Stimulated activated CD8-positive, alpha-beta memory T cell treated with anti-CD3 and anti-CD28 coated beads, Interleukin-15, amount 100 ng/mL, for 24 hours (primary cell): ENCODE measurements around the gene FRMD4A.

ENCODE experiments used
- DNase-seq: peaks from one replicate; pipeline ENCODE4 v3.0.0-alpha.2; 2020; ENCODE audit warnings: low read depth

Gene FRMD4A

DNA sequence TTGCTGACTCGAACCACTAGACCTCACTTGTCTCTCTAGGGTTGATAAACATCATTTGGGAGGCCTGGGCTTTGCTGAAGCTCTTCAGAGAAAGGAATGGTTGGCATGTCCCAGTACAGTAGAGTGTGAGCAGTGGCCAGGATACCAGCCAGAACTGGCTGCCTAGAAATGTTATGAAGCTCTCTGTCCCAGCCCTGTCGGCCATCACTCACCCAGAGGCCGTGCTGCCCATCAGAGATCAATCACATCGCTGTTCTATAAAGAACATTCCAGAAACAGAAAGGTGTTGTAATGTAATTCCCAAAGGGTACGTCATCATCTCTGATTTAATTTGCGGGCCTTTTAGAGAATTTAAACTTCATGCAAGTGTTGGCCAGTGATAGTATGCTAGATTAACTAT, 632.5 kb downstream of the FRMD4A start:
- DNase-seq, result no peak

DNA sequence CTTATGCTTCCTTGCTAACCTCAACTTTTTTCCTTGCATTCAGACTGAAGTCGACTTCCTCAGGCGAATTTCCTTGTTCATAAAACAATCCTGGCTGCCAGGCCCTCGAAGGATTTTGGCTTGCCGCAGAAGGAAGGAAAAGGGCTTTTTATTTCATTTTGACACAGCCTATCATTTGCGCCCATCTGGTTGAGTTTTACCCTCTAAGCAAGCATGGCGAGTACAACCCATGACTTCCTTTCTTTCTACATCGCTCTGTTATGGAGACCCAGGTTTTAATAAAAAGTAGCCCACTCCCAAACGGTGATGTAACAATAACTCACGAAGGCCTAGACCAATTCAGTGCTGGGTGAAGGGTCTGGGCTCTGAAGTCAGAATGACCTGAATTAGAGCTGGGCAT, 634.7 kb downstream of the FRMD4A start:
- no peak for DNase-seq

DNA sequence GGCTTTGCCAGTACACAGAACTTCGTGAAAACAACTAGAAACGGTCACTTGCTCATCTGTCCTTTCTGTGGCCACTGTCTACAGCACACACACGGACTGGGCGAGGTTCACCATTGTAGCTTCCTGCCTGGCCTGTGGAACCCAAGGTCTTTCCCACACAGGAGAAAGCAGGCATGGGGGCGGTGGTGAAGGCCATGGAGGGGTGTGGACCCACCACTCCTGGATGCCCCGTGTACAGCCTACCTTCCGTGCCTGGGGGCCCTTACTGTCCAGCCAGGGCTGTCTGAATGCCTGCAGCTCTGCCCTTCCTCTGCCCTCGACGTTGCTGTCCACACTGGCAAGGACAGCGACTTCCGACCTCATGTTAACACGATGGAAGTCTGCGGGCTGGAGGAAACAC, 635.1 kb downstream of the FRMD4A start:
- no peak for DNase-seq

DNA sequence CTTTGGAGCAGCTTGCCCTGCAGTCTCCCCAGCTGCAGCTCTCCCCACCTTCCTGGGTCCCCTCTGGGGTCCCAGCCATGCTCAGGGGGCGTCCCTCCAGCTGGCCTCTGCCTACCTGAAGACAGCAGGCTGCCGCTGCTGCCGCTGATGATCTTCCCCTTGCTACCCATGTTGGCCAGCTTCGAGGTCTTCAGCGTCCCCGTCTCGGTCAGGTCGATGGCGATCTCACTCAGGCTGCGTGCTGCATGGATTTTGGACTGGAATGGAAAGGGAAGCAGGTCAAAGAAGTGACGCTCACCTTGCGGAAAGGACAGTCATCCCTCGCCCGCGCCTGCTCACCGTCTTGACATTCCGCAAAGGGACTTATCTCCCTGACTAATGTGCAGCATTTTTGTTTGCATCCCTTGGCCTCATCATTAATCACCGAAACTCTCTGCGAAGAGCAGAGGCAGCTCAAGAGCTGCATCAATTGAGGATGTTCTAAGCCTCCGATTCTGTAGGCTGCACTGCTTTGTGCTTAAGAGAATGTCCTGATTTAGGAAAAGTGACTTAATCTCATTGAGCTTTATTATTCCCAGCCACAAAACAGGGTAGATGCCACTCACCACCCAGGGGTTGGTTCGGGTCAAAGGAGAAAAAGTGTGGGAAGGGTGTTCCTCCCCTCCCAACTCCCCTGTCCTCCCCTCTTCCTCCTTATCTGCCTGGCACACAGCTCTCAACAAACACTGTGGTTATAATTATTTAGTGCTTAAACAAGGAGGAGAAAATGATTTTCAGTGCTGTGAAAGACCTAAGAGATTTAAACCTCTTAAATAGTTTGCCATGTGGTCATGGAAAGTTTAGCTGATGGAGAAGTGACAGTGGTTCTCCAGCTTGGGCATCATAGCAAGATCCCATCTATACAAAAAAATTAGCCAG, 636.7 kb downstream of the FRMD4A start:
- no peak for DNase-seq

DNA sequence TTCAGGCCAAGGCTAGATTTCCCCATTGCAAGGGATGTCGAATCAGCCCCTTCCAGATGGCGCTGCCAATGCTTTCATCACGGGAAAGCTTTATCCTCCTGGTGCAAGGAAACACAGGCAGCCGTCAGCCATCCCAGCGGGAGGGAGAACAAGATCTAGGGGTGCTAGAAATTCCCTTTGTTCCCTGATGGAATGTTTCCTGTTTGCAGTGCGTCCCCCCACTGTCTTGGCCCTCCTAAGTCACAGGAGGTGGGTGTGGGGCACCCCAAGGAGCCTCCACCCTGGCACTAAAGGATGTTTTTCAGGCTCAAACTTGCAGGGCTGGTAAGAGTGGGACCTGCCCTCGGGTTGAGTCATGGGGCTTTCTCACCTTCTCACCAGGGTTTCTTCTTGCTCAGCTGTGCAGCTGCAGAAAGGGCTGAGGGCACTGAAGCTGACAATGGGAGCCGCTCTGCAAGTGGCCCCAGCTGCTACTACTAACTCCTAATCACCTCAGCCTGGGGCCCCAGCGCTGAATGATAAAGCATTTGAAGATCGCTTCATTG, 640.4 kb downstream of the FRMD4A start:
- DNase-seq, result no peak

DNA sequence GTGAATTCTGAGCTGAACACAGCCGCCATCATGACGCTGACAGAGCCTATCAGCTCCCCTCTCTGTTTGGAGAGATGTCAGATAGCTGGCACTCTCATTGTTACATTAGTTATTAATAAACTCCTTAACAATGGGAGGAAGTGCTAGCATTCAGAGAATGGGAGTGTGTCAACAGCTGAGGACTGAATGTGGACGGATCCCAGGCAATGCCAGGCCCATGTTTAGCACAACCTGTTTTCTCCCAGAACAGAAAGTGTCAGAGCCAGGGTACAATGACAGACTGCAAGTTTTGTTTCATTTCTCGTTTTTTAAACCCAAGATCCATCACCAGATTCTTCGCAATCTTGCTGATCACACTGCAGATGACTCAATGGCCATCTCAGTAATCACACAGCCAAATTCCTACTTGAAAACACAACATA, 644.4 kb downstream of the FRMD4A start:
- DNase-seq, result no peak

DNA sequence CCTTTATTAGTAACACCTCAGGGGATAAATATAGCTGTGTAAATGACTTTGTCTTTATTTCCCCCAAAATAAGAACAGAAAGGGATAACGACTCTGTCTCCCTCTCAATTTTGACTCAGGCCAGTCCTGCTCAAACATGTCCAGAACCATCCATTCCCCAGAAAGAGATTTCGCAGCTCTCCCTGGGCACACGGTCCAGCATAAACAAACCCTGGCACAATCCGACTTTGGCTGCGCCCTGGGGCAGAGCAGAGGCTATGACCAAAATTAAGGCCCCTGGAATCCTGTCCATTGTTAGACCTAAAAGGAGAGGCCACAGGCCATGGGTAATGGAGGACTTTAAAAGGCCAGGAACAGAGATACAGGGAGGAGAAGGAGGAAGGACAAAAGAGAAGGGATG, 644.8 kb downstream of the FRMD4A start:
- DNase-seq, result no peak

DNA sequence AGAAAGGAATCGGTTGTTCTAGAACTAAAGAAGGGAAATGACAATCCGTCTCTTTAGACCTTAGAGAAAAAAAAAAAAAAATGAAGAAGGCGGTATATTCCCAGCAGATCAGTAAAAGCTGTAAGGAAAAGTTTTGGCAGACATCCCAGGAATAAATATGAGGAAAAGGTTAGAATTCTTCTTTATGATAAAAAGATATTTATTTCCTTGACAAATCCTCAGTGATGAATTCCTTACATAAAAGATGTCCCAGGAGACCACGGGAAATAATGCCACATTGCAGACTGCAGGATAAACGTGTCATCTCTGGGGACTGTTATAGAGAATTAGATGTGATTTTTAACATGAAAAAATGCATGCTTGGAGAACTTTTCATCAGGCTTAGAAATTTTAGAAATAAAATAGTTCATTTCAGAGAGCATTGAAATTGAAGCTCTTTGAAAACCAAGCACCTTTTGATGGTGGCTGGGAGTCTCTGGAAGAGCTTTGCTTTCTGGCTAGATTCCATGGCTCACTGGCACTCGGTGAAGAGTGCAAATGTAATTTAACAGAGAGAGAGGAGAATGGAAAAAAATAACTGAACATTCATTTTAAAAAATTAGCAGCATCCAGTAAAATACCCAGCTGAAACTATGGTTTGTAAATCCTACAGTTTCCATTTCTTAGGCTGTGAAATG, 645.8 kb downstream of the FRMD4A start:
- no peak for DNase-seq

DNA sequence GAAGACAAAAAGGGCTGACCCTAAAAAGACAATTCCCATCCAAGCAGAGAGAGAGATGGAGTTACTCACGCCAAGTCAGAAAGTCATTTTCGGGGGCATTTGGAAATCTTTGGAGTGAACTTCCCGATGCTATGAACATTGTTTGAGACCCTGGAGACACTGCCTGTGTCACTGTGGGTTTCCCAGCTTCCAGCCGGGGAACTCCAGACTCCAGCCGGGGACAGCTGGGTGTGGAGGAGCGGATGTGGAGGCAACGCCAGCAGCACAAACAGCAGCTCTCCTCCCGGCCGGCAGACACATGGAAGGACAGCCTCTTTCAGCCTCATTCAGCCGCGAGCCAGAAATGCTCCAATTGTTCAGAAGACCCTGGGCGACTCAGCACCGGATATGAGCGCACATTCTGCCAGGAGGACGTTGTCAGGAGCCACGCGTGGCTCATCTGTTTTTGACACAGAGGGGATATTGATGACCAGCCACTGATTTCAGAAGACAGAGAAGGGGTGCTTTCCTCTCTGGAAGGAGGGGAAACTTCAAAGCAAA, 646.4 kb downstream of the FRMD4A start:
- no peak for DNase-seq

DNA sequence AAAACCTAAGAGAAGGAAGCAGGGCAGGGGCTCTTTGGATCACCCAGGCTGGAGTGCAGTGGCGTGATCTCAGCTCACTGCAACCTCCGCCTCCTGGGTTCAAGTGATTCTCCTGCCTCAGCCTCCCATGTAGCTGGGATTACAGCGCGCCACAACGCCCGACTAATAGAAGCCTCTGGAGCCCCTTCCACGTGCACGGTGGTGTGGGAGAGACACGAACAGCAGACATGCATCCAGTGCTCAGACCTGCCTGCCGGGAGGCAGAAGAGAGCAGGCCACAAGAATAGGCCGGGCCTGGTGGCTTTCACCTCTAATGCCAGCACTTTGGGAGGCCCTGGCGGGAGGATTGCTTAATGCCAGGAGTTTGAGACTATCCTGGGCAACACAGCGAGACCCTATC, 647.7 kb downstream of the FRMD4A start:
- no peak for DNase-seq

DNA sequence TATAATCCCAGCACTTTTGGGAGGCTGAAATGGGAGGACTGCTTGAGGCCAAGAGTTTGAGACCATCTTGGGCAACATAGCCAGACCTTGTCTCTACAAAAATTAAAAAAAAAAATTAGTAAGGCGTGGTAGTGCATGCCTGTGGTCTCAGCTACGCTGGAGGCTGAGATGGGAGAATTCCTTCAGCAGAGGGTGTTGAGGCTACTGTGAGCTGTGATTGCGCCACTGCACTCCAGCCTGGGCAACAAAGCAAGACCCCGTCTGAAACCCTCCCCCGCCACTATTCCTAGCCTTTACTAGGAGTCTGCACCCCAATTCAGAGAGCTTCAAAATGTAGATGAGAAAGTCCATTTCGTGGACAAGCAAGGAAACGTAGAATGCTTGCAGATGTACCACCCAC, 648.8 kb downstream of the FRMD4A start:
- DNase-seq, result no peak

DNA sequence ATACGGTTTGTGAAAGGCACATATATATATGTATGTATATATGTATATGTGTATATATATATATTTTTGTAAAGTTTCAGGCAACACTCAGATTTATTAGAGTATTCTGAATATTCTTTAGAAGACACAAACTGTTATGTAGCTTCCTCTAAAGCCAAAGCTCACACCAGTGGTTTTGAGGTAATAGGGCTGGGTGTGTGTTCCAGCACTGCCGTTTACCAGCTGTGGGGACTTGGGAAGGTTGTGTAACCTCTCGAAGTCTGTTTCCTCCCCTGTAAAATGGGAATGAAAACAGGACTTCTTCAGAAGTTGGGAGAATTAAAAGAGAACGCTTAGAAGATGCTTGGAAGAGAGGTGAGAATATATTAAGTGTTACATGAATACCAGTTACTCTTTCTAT, 649.2 kb downstream of the FRMD4A start:
- no peak for DNase-seq

DNA sequence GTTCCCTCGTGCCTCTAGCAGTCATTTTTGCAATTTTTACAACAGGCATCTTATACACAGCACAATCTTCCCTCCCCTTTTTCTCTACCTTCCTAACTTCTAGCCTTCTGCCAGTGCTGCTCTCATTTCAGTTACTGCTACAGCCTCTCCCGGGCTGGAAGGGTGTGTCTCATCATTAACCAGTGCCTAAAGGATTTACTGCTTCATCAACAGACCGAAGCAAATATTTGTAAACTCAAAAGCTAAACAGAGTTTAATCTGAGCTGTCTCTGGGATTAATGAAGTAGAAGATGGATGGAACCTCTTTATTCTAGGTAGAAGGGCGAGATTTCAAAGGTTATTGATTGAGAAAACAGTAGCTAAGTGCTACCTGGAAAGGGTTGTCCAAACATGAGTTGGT, 649.6 kb downstream of the FRMD4A start:
- no peak for DNase-seq

DNA sequence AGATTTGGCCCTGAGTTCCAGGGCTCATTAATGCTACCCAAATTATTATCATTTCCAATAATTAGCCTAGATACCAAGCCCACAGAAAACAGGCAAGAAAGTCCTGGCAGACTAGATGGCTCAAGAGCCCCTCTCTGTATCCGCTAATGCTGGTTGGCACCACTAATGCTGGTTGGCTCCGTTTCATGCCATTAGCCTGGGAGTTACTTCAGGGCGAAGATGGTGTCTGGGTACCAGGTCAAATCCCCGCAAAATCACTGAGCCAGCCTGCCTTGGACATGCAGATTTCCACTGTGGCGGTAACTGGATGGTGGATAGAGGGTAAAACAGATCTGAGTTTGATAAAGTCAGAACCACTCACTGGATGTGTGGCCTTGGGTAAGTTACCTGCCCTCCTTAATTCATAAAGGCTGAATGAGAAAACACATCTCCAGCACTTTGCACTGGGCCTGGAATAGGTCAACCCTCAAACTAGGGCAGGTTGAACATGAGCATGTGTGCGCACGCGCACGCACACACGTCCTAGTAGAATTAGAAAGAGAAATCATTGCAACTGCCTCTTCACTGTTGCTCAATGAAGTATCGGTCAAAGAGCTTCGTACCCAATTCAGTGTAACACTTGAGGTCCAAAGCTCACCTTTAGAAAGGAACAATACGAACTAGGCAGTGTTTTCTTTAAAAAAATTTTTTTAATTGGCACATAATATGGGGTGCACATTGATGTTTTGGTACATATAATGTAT, 652.5 kb downstream of the FRMD4A start:
- DNase-seq, result no peak

DNA sequence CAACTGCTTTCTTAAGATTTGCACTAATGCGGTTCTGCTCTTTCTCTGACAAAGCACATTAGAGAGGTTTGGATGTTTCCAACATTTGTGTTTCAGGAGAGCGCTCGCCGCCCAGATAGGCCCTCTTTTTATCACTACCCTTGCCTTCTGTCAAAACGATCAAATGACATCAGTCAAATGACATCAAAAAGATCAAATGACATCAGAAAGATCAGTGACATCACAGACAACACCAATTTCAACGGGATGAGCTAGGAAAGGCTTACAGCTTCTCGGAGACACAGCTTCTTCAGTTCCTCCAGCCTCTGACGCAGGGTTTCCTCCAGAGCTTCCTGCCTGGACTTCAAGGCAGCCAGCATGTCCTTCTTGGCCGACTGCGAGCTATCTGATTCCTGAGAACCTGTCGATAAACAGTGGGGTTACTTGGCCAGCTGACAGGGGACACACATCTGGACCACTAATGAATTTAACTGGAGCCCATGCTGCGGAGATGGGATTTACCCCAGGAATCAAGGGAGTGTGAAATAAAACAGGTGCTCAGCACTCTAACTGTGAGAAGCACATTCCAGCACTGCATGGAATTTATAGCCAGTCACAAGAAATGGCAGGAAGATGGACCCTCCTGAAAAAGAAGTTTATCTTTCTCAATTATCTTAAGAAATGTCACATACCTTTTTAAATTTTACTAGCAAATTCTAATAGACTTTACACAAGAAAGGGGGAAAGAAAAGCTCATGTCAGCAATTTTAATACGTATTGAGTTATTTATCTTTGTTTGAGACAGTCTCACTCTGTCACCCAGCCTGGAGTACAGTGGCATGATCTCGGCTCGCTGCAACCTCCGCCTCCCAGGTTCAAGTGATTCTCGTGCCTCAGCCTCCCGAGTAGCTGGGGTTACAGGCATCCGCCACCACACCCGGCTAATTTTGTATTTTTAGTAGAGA, 655.8 kb downstream of the FRMD4A start:
- no peak for DNase-seq

DNA sequence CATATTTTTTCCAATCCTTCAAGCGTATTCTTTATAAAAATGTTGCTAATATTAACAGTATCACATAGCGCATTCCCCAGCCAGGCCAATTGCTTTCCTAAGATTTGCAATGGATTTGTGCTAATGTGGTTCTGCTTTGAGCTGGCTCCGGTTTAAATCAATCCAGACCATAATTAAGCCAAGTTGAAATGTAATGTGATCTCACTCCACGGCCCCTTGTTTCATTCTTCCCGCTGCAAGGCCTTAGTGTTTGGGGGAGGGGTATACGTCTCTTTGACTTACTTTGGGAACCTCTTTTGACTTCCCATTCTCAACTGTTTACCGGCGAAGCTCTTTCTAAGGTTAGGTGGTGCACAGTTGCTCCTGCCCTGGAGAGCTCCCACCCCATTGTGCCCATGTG, 657.6 kb downstream of the FRMD4A start:
- no peak for DNase-seq

DNA sequence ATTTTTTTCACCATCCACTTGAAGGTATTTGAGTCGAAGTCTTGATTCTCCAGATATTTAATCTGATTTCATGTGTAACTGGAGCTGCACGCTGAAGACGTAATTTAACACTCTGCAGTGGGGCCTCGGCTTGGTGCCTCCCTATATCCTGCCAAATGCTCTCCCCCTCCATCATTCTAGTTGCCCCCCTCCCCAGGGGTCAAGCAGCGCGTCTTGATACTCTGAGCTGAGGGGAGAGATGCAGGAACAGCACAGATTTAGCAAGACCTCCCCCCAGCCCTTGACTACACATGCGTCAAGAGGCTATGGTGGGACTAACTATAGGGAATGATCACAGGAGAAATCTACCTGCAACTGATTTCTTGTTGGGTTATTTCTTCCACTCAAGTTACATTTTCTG, 658.2 kb downstream of the FRMD4A start:
- no peak for DNase-seq

DNA sequence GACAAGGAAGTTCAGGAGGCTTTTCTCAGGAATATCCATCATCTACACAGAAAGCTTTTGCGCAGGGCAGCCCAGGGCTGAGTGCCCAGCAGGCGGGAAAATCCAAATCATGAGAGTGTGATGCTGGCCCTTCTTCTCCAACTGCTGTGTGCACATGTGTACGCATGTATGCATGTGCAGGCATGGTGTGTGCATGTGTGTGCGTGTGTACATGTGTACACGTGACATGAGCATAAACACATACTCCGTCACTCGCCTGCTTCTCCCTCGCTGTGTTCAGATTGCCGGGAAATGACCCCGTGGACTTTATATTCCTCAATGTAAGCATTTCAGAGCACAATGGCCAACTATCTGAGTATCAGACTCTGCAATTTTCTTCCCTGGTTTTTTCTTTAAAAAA, 658.8 kb downstream of the FRMD4A start:
- DNase-seq, result no peak

DNA sequence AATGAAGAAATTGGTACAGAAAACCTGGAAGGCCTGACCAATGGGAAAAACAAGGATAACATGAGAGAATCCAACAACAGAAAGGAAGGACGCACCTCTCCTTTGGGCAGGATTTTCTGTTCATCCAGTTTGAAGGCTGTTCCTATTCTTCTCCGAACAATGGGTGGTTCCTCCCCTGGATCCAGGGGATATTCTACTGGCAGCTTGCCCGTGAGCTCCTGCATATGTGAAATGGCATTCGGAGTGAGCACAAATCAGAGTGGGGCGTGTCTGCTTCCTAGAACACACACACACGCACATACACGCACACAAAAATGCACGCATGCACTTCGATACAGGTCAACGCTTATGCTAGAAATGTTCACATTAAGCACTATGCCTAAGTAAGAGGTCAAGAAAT, 660.4 kb downstream of the FRMD4A start:
- no peak for DNase-seq

DNA sequence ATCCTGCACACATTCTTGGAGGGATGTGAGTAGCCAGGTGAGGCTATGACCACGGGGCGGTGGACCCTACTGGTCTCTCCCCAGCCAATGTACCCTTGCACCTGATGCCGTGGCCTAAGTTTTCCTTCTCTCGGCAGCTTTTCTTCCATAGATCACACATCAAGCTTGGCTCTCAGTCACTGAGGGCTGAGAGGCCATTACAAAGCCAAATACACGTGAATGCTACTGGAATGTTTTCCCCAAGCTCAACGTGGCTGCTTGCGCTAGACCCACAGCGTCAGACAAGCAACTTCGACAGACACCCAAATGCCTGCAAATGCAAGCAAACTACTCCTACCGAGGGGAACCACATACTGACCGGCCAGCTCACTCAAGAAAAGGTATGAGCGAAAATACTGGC, 660.8 kb downstream of the FRMD4A start:
- DNase-seq, result no peak

DNA sequence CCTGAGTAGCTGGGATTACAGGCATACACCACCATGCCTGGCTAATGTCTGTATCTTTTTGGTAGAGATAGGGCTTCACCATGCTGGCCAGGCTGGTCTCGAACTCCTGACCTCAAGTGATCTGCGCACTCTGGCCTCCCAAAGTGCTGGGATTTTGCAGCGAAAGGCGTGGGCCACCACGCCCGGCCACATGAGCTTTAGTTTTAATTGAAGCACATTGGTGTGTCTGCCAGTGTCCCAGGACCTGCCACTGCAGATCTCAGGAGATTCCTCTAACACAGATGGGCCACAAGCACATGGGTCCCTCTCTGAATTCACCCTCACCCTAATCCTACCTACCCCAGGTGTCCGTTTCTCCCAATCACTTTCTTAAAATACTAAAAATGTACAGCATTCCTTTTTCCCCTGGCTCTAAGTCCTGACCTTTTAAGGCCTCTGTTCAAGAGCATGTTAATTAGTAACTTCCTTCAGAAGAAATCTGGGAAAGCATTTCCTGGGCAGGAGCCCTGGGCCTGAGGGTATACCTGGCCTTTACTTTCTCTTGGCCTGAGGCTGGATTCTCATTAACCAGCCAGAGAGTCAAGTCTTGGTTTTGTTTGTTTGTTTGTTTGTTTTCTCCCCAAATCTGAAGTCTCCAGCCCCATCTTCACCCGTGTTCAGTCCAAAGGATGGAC, 661.4 kb downstream of the FRMD4A start:
- DNase-seq, result no peak
